NCI-H748 (cell line): Measurements from ENCODE around the gene HERC2.
"Not testable (repeated sequence)": the region's sequence is repeated elsewhere in the genome, so short reads cannot be mapped to it uniquely, and the experiment has no call there.

Experiments
- DNase-seq: peaks from one replicate; lab custom pipeline; 2025; ENCODE audit not compliant: unreplicated experiment; lab: John Stamatoyannopoulos, UW

HERC2 gene

GRCh38 chr15:28322129-28322588, at the start of gene HERC2:
TSS of gene HERC2 (minus strand) at chr15:28322179. CDS start at chr15:28321433, 746 bp downstream.
- DNase-seq: not testable (repeated sequence)

GRCh38 chr15:28365502-28365901, 43.5 kb upstream of the HERC2 start:
- DNase-seq: not testable (repeated sequence)

GRCh38 chr15:28357984-28358383, 36.0 kb upstream of the HERC2 start, which contains the start of gene GOLGA6L24:
TSS of gene GOLGA6L24 (minus strand) at chr15:28358084. CDS start at chr15:28358023, 61 bp downstream.
- DNase-seq: not testable (repeated sequence)

- DNase-seq: not testable (repeated sequence)
Measured at GRCh38 chr15:28321358-28322078, 461 bp downstream of the HERC2 start.

- not testable (repeated sequence) for DNase-seq
Measured at GRCh38 chr15:28319725-28320124, 2.3 kb downstream of the HERC2 start.

- DNase-seq: not testable (repeated sequence)
Measured at GRCh38 chr15:28318828-28319227, 3.2 kb downstream of the HERC2 start.

- not testable (repeated sequence) for DNase-seq
Measured at GRCh38 chr15:28318122-28318521, 3.9 kb downstream of the HERC2 start.

- DNase-seq: not testable (repeated sequence)
Measured at GRCh38 chr15:28316958-28317357, 5.0 kb downstream of the HERC2 start.

GRCh38 chr15:28310454-28310853, 11.5 kb downstream of the HERC2 start:
- DNase-seq: not testable (repeated sequence)

- not testable (repeated sequence) for DNase-seq
Measured at GRCh38 chr15:28308718-28309117, 13.3 kb downstream of the HERC2 start.

- DNase-seq: not testable (repeated sequence)
Measured at GRCh38 chr15:28305700-28306099, 16.3 kb downstream of the HERC2 start.

- DNase-seq: not testable (repeated sequence)
Measured at GRCh38 chr15:28297434-28297833, 24.5 kb downstream of the HERC2 start.

GRCh38 chr15:28296814-28297213, 25.2 kb downstream of the HERC2 start:
- not testable (repeated sequence) for DNase-seq

GRCh38 chr15:28295009-28295563, 26.9 kb downstream of the HERC2 start:
- not testable (repeated sequence) for DNase-seq

GRCh38 chr15:28294560-28294959, 27.4 kb downstream of the HERC2 start:
- DNase-seq: not testable (repeated sequence)

GRCh38 chr15:28289694-28290463, 32.1 kb downstream of the HERC2 start:
- DNase-seq: no peak

GRCh38 chr15:28288830-28289693, 32.9 kb downstream of the HERC2 start:
- not testable (repeated sequence) for DNase-seq

- not testable (repeated sequence) for DNase-seq
Measured at GRCh38 chr15:28286659-28287058, 35.3 kb downstream of the HERC2 start.

GRCh38 chr15:28286031-28286430, 35.9 kb downstream of the HERC2 start:
- DNase-seq: no peak

GRCh38 chr15:28281876-28282275, 40.1 kb downstream of the HERC2 start:
- no peak for DNase-seq
